SU-DHL-6 (cell line): ENCODE measurements around the gene PPARD.

Source experiments
- EZH2phosphoT487 ChIP-seq: fragments of 200-600 bp; sonication (generic), shearing (Covaris generic); conservative IDR thresholded peaks from 2 replicates; pipeline ENCODE4 v1.6.1; 2018; ENCODE audit warnings: mild to moderate bottlenecking, antibody characterized with exemption, low read length, moderate library complexity, mixed read lengths
- TF ChIP-seq, protein P1 (sequence below): fragments of 200-600 bp; sonication (generic); IDR thresholded peaks from one replicate; pipeline ENCODE4 v1.5.1; 2017; ENCODE audit warnings: antibody characterized with exemption, mild to moderate bottlenecking, low read length, moderate library complexity; ENCODE audit not compliant: insufficient read depth, poor library complexity, severe bottlenecking

DNA sequence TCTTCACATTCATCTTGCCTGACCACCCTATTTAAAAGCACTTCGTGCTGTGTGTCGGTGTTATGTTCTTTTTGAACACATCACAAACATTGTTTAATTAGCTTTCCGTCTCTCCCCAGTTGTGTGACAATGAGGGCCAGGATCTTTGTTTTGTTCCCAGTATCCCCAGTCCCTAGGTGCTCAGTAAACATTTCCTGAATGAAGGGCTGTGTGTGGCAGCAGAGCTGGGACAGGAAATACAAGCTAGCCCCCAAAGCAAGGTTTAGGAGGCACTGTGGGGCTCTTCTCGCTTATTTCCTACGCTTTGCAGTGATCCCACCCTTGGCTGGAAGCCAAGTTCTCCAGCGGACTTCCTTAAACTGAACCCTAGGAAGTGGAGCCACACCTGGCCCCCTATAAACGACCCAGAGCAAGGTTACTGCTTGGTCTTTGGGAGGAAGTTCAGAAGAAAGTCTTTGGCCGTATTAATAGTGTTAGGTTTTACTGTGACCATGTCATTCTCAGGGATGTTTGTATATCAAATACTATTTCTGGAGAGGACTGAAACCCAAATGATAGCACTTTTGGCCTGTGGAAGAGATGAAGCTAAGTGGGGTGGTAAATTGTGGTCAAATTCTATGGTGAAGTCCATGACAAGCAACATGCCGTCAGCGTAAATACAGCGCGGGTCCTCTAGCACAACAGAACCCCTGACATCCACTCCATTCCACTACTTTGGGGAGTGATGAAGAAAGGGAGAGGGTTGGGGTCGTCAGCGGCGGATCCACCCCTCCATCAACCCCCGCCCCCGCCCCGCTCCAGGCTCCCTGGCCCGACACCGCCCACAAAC lies 109.2 kb downstream of the PPARD start:
- TF ChIP-seq, protein P1, sequence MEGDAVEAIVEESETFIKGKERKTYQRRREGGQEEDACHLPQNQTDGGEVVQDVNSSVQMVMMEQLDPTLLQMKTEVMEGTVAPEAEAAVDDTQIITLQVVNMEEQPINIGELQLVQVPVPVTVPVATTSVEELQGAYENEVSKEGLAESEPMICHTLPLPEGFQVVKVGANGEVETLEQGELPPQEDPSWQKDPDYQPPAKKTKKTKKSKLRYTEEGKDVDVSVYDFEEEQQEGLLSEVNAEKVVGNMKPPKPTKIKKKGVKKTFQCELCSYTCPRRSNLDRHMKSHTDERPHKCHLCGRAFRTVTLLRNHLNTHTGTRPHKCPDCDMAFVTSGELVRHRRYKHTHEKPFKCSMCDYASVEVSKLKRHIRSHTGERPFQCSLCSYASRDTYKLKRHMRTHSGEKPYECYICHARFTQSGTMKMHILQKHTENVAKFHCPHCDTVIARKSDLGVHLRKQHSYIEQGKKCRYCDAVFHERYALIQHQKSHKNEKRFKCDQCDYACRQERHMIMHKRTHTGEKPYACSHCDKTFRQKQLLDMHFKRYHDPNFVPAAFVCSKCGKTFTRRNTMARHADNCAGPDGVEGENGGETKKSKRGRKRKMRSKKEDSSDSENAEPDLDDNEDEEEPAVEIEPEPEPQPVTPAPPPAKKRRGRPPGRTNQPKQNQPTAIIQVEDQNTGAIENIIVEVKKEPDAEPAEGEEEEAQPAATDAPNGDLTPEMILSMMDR: no peak
- no peak for TF ChIP-seq EZH2phosphoT487
